ENCODE data around the gene GPBP1L1. TPM values are rescaled to one million over a fixed set of nuclear protein-coding genes. Genes with fewer than 3 reads are reported as not detected.
"Not testable (repeated sequence)": the region's sequence is repeated elsewhere in the genome, so short reads cannot be mapped to it uniquely, and the experiment has no call there.

The GPBP1L1 gene
- total and polyA plus RNA-seq, 2 of the 4 experiments (the other 2 are of a cell fraction) = 31.5 to 57.4 TPM

DNA sequence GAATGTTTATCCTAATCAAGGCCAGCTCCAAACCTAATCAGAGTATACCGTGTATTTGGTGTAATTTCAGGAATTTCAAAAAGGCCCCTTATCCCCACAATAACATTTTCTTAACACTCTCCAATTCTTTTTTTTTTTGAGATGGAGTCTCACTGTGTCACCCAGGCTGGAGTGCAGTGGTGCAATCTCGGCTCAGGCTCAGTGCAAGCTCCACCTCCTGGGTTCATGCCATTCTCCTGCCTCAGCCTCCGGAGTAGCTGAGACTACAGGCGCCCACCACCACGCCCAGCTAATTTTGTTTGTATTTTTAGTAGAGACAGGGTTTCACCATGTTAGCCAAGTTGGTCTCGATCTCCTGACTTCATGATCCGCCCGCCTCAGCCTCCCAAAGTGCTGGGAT lies 31.1 kb upstream of the GPBP1L1 start:
- H3K18ac ChIP-seq (ENCODE audit: low read depth, low read length); H2AFZ ChIP-seq (replicated peaks; ENCODE audit: low read length, poor library complexity); H4K91ac ChIP-seq (ENCODE audit: insufficient read depth, low read depth, low read length); H3K4me2 ChIP-seq (ENCODE audit: low read depth, low read length); H3K14ac ChIP-seq (replicated peaks; ENCODE audit: low read depth, low read length); BruUV-seq (replicated peaks); CTCF ChIA-PET; H3K4me1 ChIP-seq (ENCODE audit: control insufficient read depth, insufficient read depth, low read length); H3K79me1 ChIP-seq (ENCODE audit: low read depth in 1 of 2, low read length in 2 of 2); H2BK15ac ChIP-seq (ENCODE audit: low read depth, low read length); H3K27me3 ChIP-seq (ENCODE audit: control insufficient read depth, insufficient read depth, low read length); H2AK5ac ChIP-seq (ENCODE audit: low read depth, low read length); H3K9ac ChIP-seq (ENCODE audit: low read depth, low read length); POLR2A ChIA-PET (ENCODE audit: unreplicated experiment); H3K4ac ChIP-seq (ENCODE audit: low read depth, low read length); H3K36me3 ChIP-seq (ENCODE audit: control insufficient read depth, insufficient read depth, low read length); H3K23ac ChIP-seq (ENCODE audit: low read depth, low read length); H3K56ac ChIP-seq (ENCODE audit: extremely low read depth, insufficient read depth, low read length); H3K9me1 ChIP-seq (ENCODE audit: insufficient read depth, low read length); H3K27ac ChIP-seq (ENCODE audit: insufficient read depth, low read length); H2BK5ac ChIP-seq (ENCODE audit: low read depth, low read length, poor library complexity, severe bottlenecking); H4K5ac ChIP-seq (ENCODE audit: low read depth, low read length); H2BK120ac ChIP-seq (ENCODE audit: low read depth, low read length); H2BK20ac ChIP-seq (ENCODE audit: low read depth, low read length); ATAC-seq (ENCODE audit: low read depth); H2AK9ac ChIP-seq (replicated peaks; ENCODE audit: low read depth, low read length, poor library complexity); dilution Hi-C loops (cut with HindIII; ENCODE audit: low sequenced_read_pairs, unreplicated experiment); H3K4me3 ChIP-seq (ENCODE audit: insufficient read depth, low read depth, low read length); H3K9me3 ChIP-seq (ENCODE audit: control insufficient read depth, insufficient read depth, low read length); in situ Hi-C loops (cut with MboI; ENCODE audit: low sequenced_read_pairs); intact Hi-C loops (cut with micrococcal nuclease); H4K8ac ChIP-seq (ENCODE audit: low read depth in 2 of 2, low read length in 2 of 2); H4K20me1 ChIP-seq (ENCODE audit: insufficient read depth, low read length): not testable (repeated sequence)
- no CpG with 5 or more reads among the region's 8 CpGs for WGBS, 2 experiments (ENCODE audit: extremely low coverage in 2 of 2, insufficient read length in 1 of 2)
- peak; percentile 11 for DNase-seq
- TF ChIP-seq CEBPB (IDR thresholded peaks at IDR 0.05; ENCODE audit: low read depth, low read length) = peak; percentile 12; the same call in 1 of the 2 replicates
